ENCODE data around the gene GEMIN5. TPM values are rescaled to one million over a fixed set of nuclear protein-coding genes. Genes with fewer than 3 reads are reported as not detected.

GEMIN5 gene
- total and polyA plus RNA-seq, 2 of the 8 experiments (the other 6 are each of a cell fraction or from before 2014, with no cell fraction given), result 12.8 to 47.0 TPM

DNA sequence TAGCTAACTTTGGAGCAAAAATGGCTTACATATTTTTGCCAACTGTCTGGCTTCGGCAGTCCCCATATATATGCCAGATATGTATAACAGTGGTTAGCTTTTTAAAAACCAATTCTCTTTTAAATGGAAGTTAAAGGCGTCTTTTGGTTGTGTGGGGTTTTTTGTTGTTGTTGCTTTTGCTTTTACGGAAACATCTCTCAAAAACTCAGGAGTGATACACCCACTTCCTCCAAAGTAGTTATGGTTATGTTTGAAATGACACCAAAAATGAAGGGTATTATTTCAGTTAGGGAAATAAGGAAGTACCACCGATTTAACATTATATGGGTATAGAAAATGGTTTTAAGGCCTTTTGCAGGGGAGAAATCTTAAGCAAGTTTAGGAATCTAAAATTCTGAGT is 77.2 kb downstream of the GEMIN5 start:
- H2BK20ac ChIP-seq (ENCODE audit: low read length), result no peak overlapping the region
- peaks cover 0 to 9% (median 5%) of the 10 kb centered on the region in 4 experiments; a peak in 6 of 7 replicates for H3K4me1 ChIP-seq (replicated peaks in 1 of 4; ENCODE audit: control insufficient read depth in 3 of 4, insufficient read depth in 4 of 4, low read length in 3 of 4)
- DNase-seq (ENCODE audit: low read depth in 1 of 2, low spot score in 2 of 2) (no peak), FAIRE-seq (no peak)
- H3K56ac ChIP-seq (replicated peaks; ENCODE audit: insufficient read length, low read depth, low read length), result no peak overlapping the region
- H3K4ac ChIP-seq (replicated peaks; ENCODE audit: insufficient read length, low read depth, low read length), result no peak overlapping the region
- H4K8ac ChIP-seq (ENCODE audit: extremely low read depth, insufficient read depth, low read length), result no peak overlapping the region
- H4K91ac ChIP-seq (replicated peaks; ENCODE audit: insufficient read length, low read length), result no peak overlapping the region
- 83% methylated on average over 4 of the region's 4 CpGs; no CpG with 5 or more reads in 1 of the 2 experiments for WGBS, 2 experiments (ENCODE audit: extremely low coverage in 1 of 2, insufficient coverage in 1 of 2, insufficient read length in 1 of 2, insufficient replicate concordance in 2 of 2, low coverage in 1 of 2, low lambda C conversion rate in 2 of 2, missing lambda C conversion rate in 1 of 2)
- H2BK15ac ChIP-seq (ENCODE audit: low read length), result no peak overlapping the region
- H3K4me2 ChIP-seq (ENCODE audit: insufficient read depth in 1 of 2, low read depth in 2 of 2, low read length in 2 of 2), result peak overlapping the region; percentile 83 to 92; a peak in 2 of 4 replicates
- H2AK5ac ChIP-seq (ENCODE audit: low read depth, low read length), result no peak overlapping the region
- H4K5ac ChIP-seq (ENCODE audit: insufficient read length, low read depth, low read length), result no peak overlapping the region
- peaks cover 7% of the 10 kb centered on the region for H3K23me2 ChIP-seq (ENCODE audit: low read depth, low read length)
- H3K4me3 ChIP-seq (ENCODE audit: extremely low read depth in 1 of 4, insufficient read depth in 2 of 4, low read depth in 3 of 4, low read length in 4 of 4), result peak overlapping the region in 1 of 4 experiments; percentile 98; a peak in 2 of 8 replicates
- H2BK12ac ChIP-seq (ENCODE audit: low read depth, low read length), result no peak overlapping the region
- H3K9ac ChIP-seq (replicated peaks in 1 of 4; ENCODE audit: extremely low read depth in 1 of 4, low read depth in 3 of 4, low read length in 3 of 4), result no peak overlapping the region
- peaks cover 6 to 25% (median 18%) of the 10 kb centered on the region in 4 experiments for H3K36me3 ChIP-seq (ENCODE audit: control insufficient read depth in 2 of 4, insufficient read depth in 4 of 4, low read length in 3 of 4)
- no peak overlapping the region for H3K14ac ChIP-seq (ENCODE audit: insufficient read length)
- TF ChIP-seq CHD2 (IDR thresholded peaks at IDR 0.05; ENCODE audit: low read length) (no peak), CBX8 (IDR thresholded peaks at IDR 0.05; ENCODE audit: borderline replicate concordance, low read depth, low read length) (no peak), EZH2 (IDR thresholded peaks at IDR 0.05; ENCODE audit: low read depth, low read length, severe bottlenecking) (no peak), YY1 (IDR thresholded peaks at IDR 0.05; ENCODE audit: low read depth, low read length) (no peak), KDM5A (IDR thresholded peaks at IDR 0.05; ENCODE audit: low read length) (no peak)
- no peak overlapping the region for H2AFZ ChIP-seq (ENCODE audit: low read length)
- no peak overlapping the region for H3K23ac ChIP-seq (ENCODE audit: insufficient read length)
- H3K18ac ChIP-seq (ENCODE audit: extremely low read depth, low read length), result no peak overlapping the region
- H3K9me3 ChIP-seq (ENCODE audit: insufficient read depth in 2 of 2, low read depth in 1 of 2, low read length in 1 of 2), result no peaks in the 10 kb centered on the region
- no peaks in the 10 kb centered on the region for H3K27me3 ChIP-seq (replicated peaks in 1 of 4; ENCODE audit: control insufficient read depth in 3 of 4, extremely low read depth in 1 of 4, insufficient read depth in 3 of 4, low read length in 3 of 4)
- no peak overlapping the region for H2BK5ac ChIP-seq (ENCODE audit: low read depth, low read length)
- H4K20me1 ChIP-seq (replicated peaks in 1 of 2; ENCODE audit: control insufficient read depth in 1 of 2, insufficient read depth in 2 of 2, low read length in 2 of 2), result peaks cover 3 to 7% of the 10 kb centered on the region in 2 experiments
- no peak overlapping the region for H2BK120ac ChIP-seq (replicated peaks; ENCODE audit: low read depth, low read length)
- H3K27ac ChIP-seq (ENCODE audit: low read depth, low read length), result no peak overlapping the region
- ChIA-PET CTCF (ENCODE audit: partially characterized antibody) (interaction anchor here (2.2 kb wide), 1 partner anchor 210 kb away, joined by 5 read pairs; no protein-coding TSS in a partner anchor), POLR2A (ENCODE audit: partially characterized antibody) (interaction anchor here (0.6 to 2.0 kb wide), 4 partner anchors 10 to 187 kb away, joined by 3 to 5 read pairs (median 4); partner anchors contain the start of gene FAXDC2)
- peaks cover 22 to 60% of the 10 kb centered on the region in 2 experiments for H3K79me2 ChIP-seq (ENCODE audit: control insufficient read depth in 1 of 2, insufficient read depth in 2 of 2, low read length in 2 of 2)
- H3K79me1 ChIP-seq (ENCODE audit: low read depth, low read length), result peaks cover 5% of the 10 kb centered on the region; the same call in 1 of the 2 replicates

All from H1 (cell line).